Rectal smooth muscle tissue (tissue), 1 donor: ENCODE measurements around the gene DAGLA.

Source experiments
- H3K27ac ChIP-seq: one replicate; pipeline ENCODE4 v1.7.0; 2013; ENCODE audit warnings: low read depth, low read length, inconsistent platforms
- H3K27me3 ChIP-seq: one replicate; pipeline ENCODE4 v1.7.0; 2013; ENCODE audit warnings: low read length; ENCODE audit not compliant: control insufficient read depth, insufficient read depth
- H3K36me3 ChIP-seq: one replicate; pipeline ENCODE4 v1.7.0; 2013; ENCODE audit warnings: low read length; ENCODE audit not compliant: control insufficient read depth, insufficient read depth
- H3K4me1 ChIP-seq: one replicate; pipeline ENCODE4 v1.7.0; 2013; ENCODE audit warnings: low read length; ENCODE audit not compliant: control insufficient read depth, insufficient read depth
- H3K4me3 ChIP-seq: one replicate; pipeline ENCODE4 v1.7.0; 2013; ENCODE audit warnings: low read length
- H3K9ac ChIP-seq: one replicate; pipeline ENCODE4 v1.7.0; 2013; ENCODE audit warnings: low read length

Gene DAGLA

GRCh38 chr11:61709572-61709971 lies 29.4 kb downstream of the DAGLA start:
- H3K36me3 ChIP-seq: no peaks in the 10 kb centered on the region
- H3K27me3 ChIP-seq: no peaks in the 10 kb centered on the region
- H3K4me3 ChIP-seq: no peak overlapping the region
- H3K4me1 ChIP-seq: no peaks in the 10 kb centered on the region
- H3K27ac ChIP-seq: no peak overlapping the region
- no peak overlapping the region for H3K9ac ChIP-seq

GRCh38 chr11:61710019-61710418 lies 29.8 kb downstream of the DAGLA start:
- Histone ChIP-seq H3K27me3 (no peaks in the 10 kb centered on the region), H3K27ac (no peak overlapping the region), H3K4me3 (no peak overlapping the region), H3K9ac (no peak overlapping the region), H3K4me1 (no peaks in the 10 kb centered on the region), H3K36me3 (no peaks in the 10 kb centered on the region)

GRCh38 chr11:61711037-61711436 lies 30.8 kb downstream of the DAGLA start:
- H3K27me3 ChIP-seq: no peaks in the 10 kb centered on the region
- no peaks in the 10 kb centered on the region for H3K36me3 ChIP-seq
- no peak overlapping the region for H3K9ac ChIP-seq
- no peak overlapping the region for H3K4me3 ChIP-seq
- H3K27ac ChIP-seq: no peak overlapping the region
- H3K4me1 ChIP-seq: no peaks in the 10 kb centered on the region

GRCh38 chr11:61711498-61711897 lies 31.3 kb downstream of the DAGLA start:
- H3K27ac ChIP-seq: no peak overlapping the region
- no peaks in the 10 kb centered on the region for H3K36me3 ChIP-seq
- H3K9ac ChIP-seq: no peak overlapping the region
- no peaks in the 10 kb centered on the region for H3K27me3 ChIP-seq
- H3K4me3 ChIP-seq: no peak overlapping the region
- no peaks in the 10 kb centered on the region for H3K4me1 ChIP-seq

GRCh38 chr11:61712314-61712713 lies 32.1 kb downstream of the DAGLA start:
- no peak overlapping the region for H3K27ac ChIP-seq
- H3K27me3 ChIP-seq: no peaks in the 10 kb centered on the region
- H3K36me3 ChIP-seq: no peaks in the 10 kb centered on the region
- no peaks in the 10 kb centered on the region for H3K4me1 ChIP-seq
- H3K9ac ChIP-seq: no peak overlapping the region
- no peak overlapping the region for H3K4me3 ChIP-seq

GRCh38 chr11:61712846-61713245 lies 32.7 kb downstream of the DAGLA start:
- Histone ChIP-seq H3K9ac (no peak overlapping the region), H3K4me3 (no peak overlapping the region), H3K27me3 (no peaks in the 10 kb centered on the region), H3K27ac (no peak overlapping the region), H3K4me1 (no peaks in the 10 kb centered on the region), H3K36me3 (no peaks in the 10 kb centered on the region)

GRCh38 chr11:61713464-61713863 lies 33.3 kb downstream of the DAGLA start:
- H3K36me3 ChIP-seq: no peaks in the 10 kb centered on the region
- H3K4me1 ChIP-seq: no peaks in the 10 kb centered on the region
- no peak overlapping the region for H3K4me3 ChIP-seq
- no peak overlapping the region for H3K9ac ChIP-seq
- H3K27me3 ChIP-seq: no peaks in the 10 kb centered on the region
- no peak overlapping the region for H3K27ac ChIP-seq

GRCh38 chr11:61713906-61714305 lies 33.7 kb downstream of the DAGLA start:
- H3K4me3 ChIP-seq: no peak overlapping the region
- no peaks in the 10 kb centered on the region for H3K27me3 ChIP-seq
- H3K4me1 ChIP-seq: no peaks in the 10 kb centered on the region
- H3K27ac ChIP-seq: no peak overlapping the region
- no peaks in the 10 kb centered on the region for H3K36me3 ChIP-seq
- no peak overlapping the region for H3K9ac ChIP-seq

- H3K9ac ChIP-seq: no peak overlapping the region
- peaks cover 3% of the 10 kb centered on the region for H3K4me1 ChIP-seq
Observed at GRCh38 chr11:61714316-61714715, 34.1 kb downstream of the DAGLA start.

GRCh38 chr11:61714916-61715315 lies 34.7 kb downstream of the DAGLA start:
- no peak overlapping the region for H3K4me3 ChIP-seq
- no peak overlapping the region for H3K27ac ChIP-seq
- peaks cover 3% of the 10 kb centered on the region for H3K4me1 ChIP-seq
- H3K27me3 ChIP-seq: no peaks in the 10 kb centered on the region
- no peak overlapping the region for H3K9ac ChIP-seq
- no peaks in the 10 kb centered on the region for H3K36me3 ChIP-seq

More at GRCh38 chr11:61714316-61714715, 34.1 kb downstream of the DAGLA start:
- no peaks in the 10 kb centered on the region for H3K36me3 ChIP-seq
- H3K27me3 ChIP-seq: no peaks in the 10 kb centered on the region
- H3K27ac ChIP-seq: no peak overlapping the region
- no peak overlapping the region for H3K4me3 ChIP-seq

GRCh38 chr11:61715867-61716266 lies 35.7 kb downstream of the DAGLA start:
- no peaks in the 10 kb centered on the region for H3K27me3 ChIP-seq
- no peaks in the 10 kb centered on the region for H3K36me3 ChIP-seq
- no peak overlapping the region for H3K4me3 ChIP-seq
- no peak overlapping the region for H3K9ac ChIP-seq
- H3K4me1 ChIP-seq: peaks cover 3% of the 10 kb centered on the region
- H3K27ac ChIP-seq: no peak overlapping the region

- H3K36me3 ChIP-seq: no peaks in the 10 kb centered on the region
- no peak overlapping the region for H3K9ac ChIP-seq
- no peak overlapping the region for H3K4me3 ChIP-seq
- H3K27me3 ChIP-seq: no peaks in the 10 kb centered on the region
- H3K27ac ChIP-seq: no peak overlapping the region
- H3K4me1 ChIP-seq: peaks cover 3% of the 10 kb centered on the region
Observed at GRCh38 chr11:61716478-61717285, 36.5 kb downstream of the DAGLA start.
